Stimulated activated CD8-positive, alpha-beta memory T cell treated with anti-CD3 and anti-CD28 coated beads, Interleukin-7, amount 100 ng/mL, for 4 hours (primary cell): ENCODE measurements around the gene PODXL2.

Source experiments
- DNase-seq, 2 donors: peaks; one replicate each; pipeline ENCODE4 v3.0.0-alpha.2; 2020; ENCODE audit warnings: low read depth in 2 of 2

Gene PODXL2

GRCh38 chr3:127606086-127606805, 22.7 kb upstream of the PODXL2 start:
- DNase-seq: no peak

- DNase-seq: no peak
These were observed 21.9 kb upstream of the PODXL2 start for GRCh38 chr3:127606981-127607595.

GRCh38 chr3:127607675-127608361, 21.2 kb upstream of the PODXL2 start:
- DNase-seq: no peak

GRCh38 chr3:127608362-127608718, 20.6 kb upstream of the PODXL2 start:
- no peak for DNase-seq

- DNase-seq: no peak
These were observed 18.9 kb upstream of the PODXL2 start for GRCh38 chr3:127610105-127610504.

GRCh38 chr3:127611251-127611650, 17.7 kb upstream of the PODXL2 start:
- DNase-seq: no peak

- no peak for DNase-seq
These were observed 16.0 kb upstream of the PODXL2 start for GRCh38 chr3:127612966-127613365.

GRCh38 chr3:127613406-127613805, 15.6 kb upstream of the PODXL2 start:
- DNase-seq: no peak

- DNase-seq: no peak
These were observed 13.9 kb upstream of the PODXL2 start for GRCh38 chr3:127614928-127615589.

- DNase-seq: no peak
These were observed 13.2 kb upstream of the PODXL2 start for GRCh38 chr3:127615631-127616305.

GRCh38 chr3:127616836-127617605, 12.0 kb upstream of the PODXL2 start:
- no peak for DNase-seq

GRCh38 chr3:127618891-127619290, 10.1 kb upstream of the PODXL2 start:
- DNase-seq: no peak

- DNase-seq: no peak
These were observed 8.2 kb upstream of the PODXL2 start for GRCh38 chr3:127620637-127621375.

- no peak for DNase-seq
These were observed 7.0 kb upstream of the PODXL2 start for GRCh38 chr3:127622031-127622430.

GRCh38 chr3:127622772-127623576, 6.0 kb upstream of the PODXL2 start:
- DNase-seq: no peak

- DNase-seq: no peak
These were observed 4.9 kb upstream of the PODXL2 start for GRCh38 chr3:127624063-127624462.

GRCh38 chr3:127625821-127626220, 3.2 kb upstream of the PODXL2 start:
- no peak for DNase-seq

GRCh38 chr3:127628426-127628787, 578 bp upstream of the PODXL2 start:
- no peak for DNase-seq

GRCh38 chr3:127629467-127630403, 750 bp downstream of the PODXL2 start:
- DNase-seq: peak; percentile 56 to 71
